Right cardiac atrium (tissue), 5 donors: ENCODE results near the gene CABLES2. TPM values are rescaled to one million over a fixed set of nuclear protein-coding genes. Genes with fewer than 3 reads are reported as not detected.
A peak's percentile ranks its signal among the peaks of the same experiment; 100 is the strongest.

Experiments used
- ATAC-seq, 2 donors: fragments of 200-7000 bp; cut with Tn5 transposase; one replicate each; pipeline versions ENCODE4 v1.8.0 to v1.9.1; 2020; ENCODE audit warnings: moderate library complexity in 2 of 2, mild to moderate bottlenecking in 1 of 2
- DNase-seq, 3 donors: peaks; one replicate each; pipeline ENCODE4 v3.0.0-alpha.2; 2020
- H3K27ac ChIP-seq: one replicate; pipeline ENCODE4 v1.5.1; 2013; ENCODE audit warnings: mild to moderate bottlenecking, low read length, control low read depth, moderate library complexity
- H3K27me3 ChIP-seq: one replicate; pipeline ENCODE4 v1.6.1; 2013; ENCODE audit not compliant: control insufficient read depth, insufficient read depth
- H3K4me1 ChIP-seq: one replicate; pipeline ENCODE4 v1.6.1; 2013; ENCODE audit warnings: low read length; ENCODE audit not compliant: control insufficient read depth, insufficient read depth
- H3K4me3 ChIP-seq: one replicate; pipeline ENCODE4 v1.5.1; 2013; ENCODE audit warnings: low read length, control low read depth
- H3K9me3 ChIP-seq: one replicate; pipeline ENCODE4 v1.6.1; 2013; ENCODE audit warnings: low read length; ENCODE audit not compliant: control insufficient read depth
- WGBS: extraction: QIAGEN DNeasy Blood & Tissue Kit; methylation state at CpG from one replicate; pipeline ENCODE4 v1.1.7; 2013; 5-methylcytosine and 5-hydroxymethylcytosine counted together
- intact Hi-C, 4 donors: fragments of 100-400 bp; cut with DNase I; formaldehyde crosslinking; loops; one replicate each; pipeline versions ENCODE4 v1.11.0 to v1.14.0; 2022 to 2023
- polyA plus RNA-seq: library from polyadenylated mRNA; stranded (reverse); fragments of 200-250 nt; gene quantifications from one replicate; pipeline ENCODE4 v1.2.3, GENCODE V29; 2013
- total RNA-seq, 4 donors: library from RNA; stranded (reverse); fragmentation: NEBNext Ultra II Directional; extraction: Animal tissue kit (Norgen Biotek cat#: 25700); gene quantifications; one replicate each; pipeline ENCODE4 v1.2.1, GENCODE V29; 2021
- donor health status: healthy with polysubstance abuse.
- donor health status: DM: no; HTN: yes; CAD: no.
- donor health status: DM: no; HTN: no; CAD: no.
- donor health status: DM: no; HTN: yes; CAD: no; lungs with severe emphysema.
- donor health status: DM: yes; HTN: yes; CAD: no.

The CABLES2 gene
- total and polyA plus RNA-seq, 5 donors: 10.9 to 29.4 (median 14.9) TPM

- Histone ChIP-seq H3K4me1 (peaks cover 23% of the 10 kb centered on the region), H3K27me3 (no peaks in the 10 kb centered on the region), H3K9me3 (no peaks in the 10 kb centered on the region), H3K27ac (peak overlapping the region; percentile 22), H3K4me3 (no peak overlapping the region)
- ATAC-seq (no peak), DNase-seq (peak; percentile 48 to 77 (median 75))
- WGBS: 68% methylated on average over 34 of the region's 34 CpGs
- intact Hi-C loops: no loop called here
Observed at GRCh38 chr20:62361799-62362589, 45.1 kb downstream of the CABLES2 start.

- Histone ChIP-seq H3K27me3 (no peaks in the 10 kb centered on the region), H3K9me3 (no peaks in the 10 kb centered on the region), H3K4me1 (peaks cover 24% of the 10 kb centered on the region), H3K4me3 (no peak overlapping the region), H3K27ac (peak overlapping the region; percentile 23)
- peak; percentile 64 to 82 (median 79) for DNase-seq
- 44% methylated on average over 25 of the region's 25 CpGs for WGBS
- ATAC-seq: no peak
- intact Hi-C loops: no loop called here
Observed at GRCh38 chr20:62360854-62361798, 46.0 kb downstream of the CABLES2 start.

DNA sequence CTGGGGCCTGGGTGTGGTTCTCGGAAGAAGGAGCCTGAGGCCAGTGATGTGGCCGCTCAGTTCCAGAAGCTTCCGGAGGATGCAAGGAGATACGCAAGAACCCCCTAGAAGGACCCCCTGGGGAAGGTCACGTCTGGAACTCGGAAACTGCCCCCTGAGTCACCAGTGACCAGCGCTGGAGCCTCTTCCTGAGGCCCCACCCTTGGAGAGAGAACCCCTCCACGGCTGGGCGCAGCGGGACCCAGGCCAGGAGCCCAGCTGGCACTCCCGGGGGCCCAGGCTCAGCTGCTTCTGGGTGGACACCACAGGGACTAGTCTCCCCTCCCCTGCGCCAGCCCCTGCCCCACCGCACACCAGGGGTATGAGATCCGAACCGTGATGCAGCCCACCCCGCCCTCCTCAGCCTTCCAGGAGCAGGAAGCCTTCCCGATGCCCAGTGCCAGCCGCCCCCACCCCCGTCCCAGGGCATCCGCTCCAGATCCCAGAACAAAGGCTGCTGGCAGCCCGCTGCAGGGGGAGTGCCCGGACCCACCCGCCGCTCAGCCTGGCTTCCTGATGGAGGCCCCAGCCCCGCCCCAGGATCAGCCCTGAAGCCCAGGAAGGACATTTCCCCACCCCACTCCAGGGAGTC is 47.5 kb downstream of the CABLES2 start:
- peak overlapping the region; percentile 82 for H3K27ac ChIP-seq
- intact Hi-C loops: no loop called here
- WGBS: 46% methylated on average over 25 of the region's 25 CpGs
- peaks cover 30% of the 10 kb centered on the region for H3K4me1 ChIP-seq
- no peak overlapping the region for H3K4me3 ChIP-seq
- DNase-seq (peak; percentile 80 to 85 (median 81)), ATAC-seq (peak; percentile 18 to 59)
- no peaks in the 10 kb centered on the region for H3K27me3 ChIP-seq
- no peaks in the 10 kb centered on the region for H3K9me3 ChIP-seq

DNA sequence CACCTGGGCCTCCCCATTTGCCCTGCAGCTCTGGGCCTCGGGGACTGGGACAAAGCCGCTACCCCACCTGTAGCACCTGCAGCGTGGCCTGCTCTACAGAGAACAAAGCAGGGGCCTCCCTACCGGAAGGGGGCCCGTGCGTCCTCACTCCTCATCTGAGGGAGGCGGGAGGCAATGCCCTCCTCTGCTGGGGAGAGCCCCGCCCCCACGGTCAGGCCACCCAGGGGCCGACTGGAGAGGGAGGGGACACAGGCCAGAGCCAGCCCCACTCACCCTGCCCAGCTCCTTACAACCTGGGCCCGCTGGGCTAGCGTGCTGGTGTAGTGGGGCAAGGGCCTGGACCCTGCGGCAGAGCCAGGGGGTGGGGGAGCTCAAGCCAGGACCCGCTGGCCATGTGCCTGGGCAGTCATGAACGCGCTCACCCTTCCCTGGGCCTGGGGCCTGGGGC is 48.0 kb downstream of the CABLES2 start:
- H3K4me3 ChIP-seq: no peak overlapping the region
- ATAC-seq: no peak
- peaks cover 30% of the 10 kb centered on the region for H3K4me1 ChIP-seq
- no peak for DNase-seq
- no peaks in the 10 kb centered on the region for H3K9me3 ChIP-seq
- peak overlapping the region; percentile 82 for H3K27ac ChIP-seq
- intact Hi-C loops: no loop called here
- no peaks in the 10 kb centered on the region for H3K27me3 ChIP-seq
- 54% methylated on average over 16 of the region's 16 CpGs for WGBS

GRCh38 chr20:62358171-62359042 is 48.7 kb downstream of the CABLES2 start:
- DNase-seq (peak; percentile 59 to 78 (median 76)), ATAC-seq (peak in 1 of 2 donors; percentile 1)
- intact Hi-C loops: no loop called here
- Histone ChIP-seq H3K9me3 (no peaks in the 10 kb centered on the region), H3K27me3 (no peaks in the 10 kb centered on the region), H3K27ac (peak overlapping the region; percentile 82), H3K4me3 (no peak overlapping the region), H3K4me1 (peaks cover 27% of the 10 kb centered on the region)
- WGBS: 56% methylated on average over 24 of the region's 24 CpGs

- Histone ChIP-seq H3K27me3 (no peaks in the 10 kb centered on the region), H3K4me1 (peaks cover 23% of the 10 kb centered on the region), H3K27ac (peak overlapping the region; percentile 82), H3K4me3 (no peak overlapping the region), H3K9me3 (no peaks in the 10 kb centered on the region)
- 38% methylated on average over 7 of the region's 7 CpGs for WGBS
- peak in 2 of 3 donors; percentile 27 to 64 for DNase-seq
- intact Hi-C loops: no loop called here
- ATAC-seq: no peak
Observed at GRCh38 chr20:62357681-62358080, 49.4 kb downstream of the CABLES2 start.

- DNase-seq: peak; percentile 87 to 91 (median 88)
- H3K4me1 ChIP-seq: peaks cover 20% of the 10 kb centered on the region
- ATAC-seq: peak; percentile 27 to 65
- intact Hi-C loops: no loop called here
- no peaks in the 10 kb centered on the region for H3K9me3 ChIP-seq
- peak overlapping the region; percentile 82 for H3K27ac ChIP-seq
- no peak overlapping the region for H3K4me3 ChIP-seq
- H3K27me3 ChIP-seq: no peaks in the 10 kb centered on the region
- WGBS: 10% methylated on average over 25 of the region's 25 CpGs
Observed at GRCh38 chr20:62357187-62357667, 49.9 kb downstream of the CABLES2 start.

GRCh38 chr20:62356589-62357186 is 50.4 kb downstream of the CABLES2 start:
- Histone ChIP-seq H3K27ac (peak overlapping the region; percentile 82), H3K9me3 (no peaks in the 10 kb centered on the region), H3K4me1 (peaks cover 18% of the 10 kb centered on the region), H3K4me3 (no peak overlapping the region), H3K27me3 (no peaks in the 10 kb centered on the region)
- ATAC-seq (peak in 1 of 2 donors; percentile 11), DNase-seq (peak in 1 of 3 donors; percentile 47)
- intact Hi-C loops: no loop called here
- WGBS: 35% methylated on average over 17 of the region's 17 CpGs

DNA sequence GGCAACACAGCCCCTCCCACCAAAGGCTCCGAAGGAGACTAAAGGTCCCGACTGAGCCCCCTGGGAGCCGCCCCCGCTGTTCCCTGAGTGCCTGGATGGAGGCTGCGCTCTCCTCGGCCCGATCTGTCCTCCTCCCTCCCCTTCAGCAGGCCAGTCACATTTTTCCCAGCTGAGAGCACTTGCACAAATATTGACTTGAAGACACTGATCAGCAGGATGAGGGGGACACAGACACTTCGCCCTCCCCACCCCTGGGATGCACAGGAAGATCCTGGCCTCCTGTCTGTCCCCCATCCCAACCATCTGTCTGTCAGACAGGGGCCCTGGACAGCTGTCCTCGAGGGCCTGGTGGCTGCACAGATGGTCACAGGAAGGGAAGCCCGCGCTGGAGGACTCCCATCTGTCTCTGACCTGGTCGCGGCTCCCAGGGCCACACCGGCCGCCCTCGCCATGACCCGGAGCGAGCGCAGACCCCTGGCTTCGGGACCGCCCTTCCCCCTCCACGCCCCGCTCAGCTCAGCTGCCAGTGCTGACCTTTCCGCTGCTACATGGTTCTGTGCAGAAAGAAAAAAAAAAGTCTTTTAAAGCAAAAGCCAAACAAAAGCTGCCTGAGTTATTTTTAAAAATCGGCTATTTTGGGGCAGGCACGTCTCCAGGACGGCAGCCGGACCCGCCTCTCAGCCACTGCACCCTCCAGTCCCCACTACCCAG is 51.1 kb downstream of the CABLES2 start:
- peak; percentile 70 to 88 (median 81) for DNase-seq
- ATAC-seq: peak; percentile 3 to 38
- Histone ChIP-seq H3K4me1 (peaks cover 18% of the 10 kb centered on the region), H3K27ac (peak overlapping the region; percentile 82), H3K9me3 (no peaks in the 10 kb centered on the region), H3K4me3 (no peak overlapping the region), H3K27me3 (no peaks in the 10 kb centered on the region)
- intact Hi-C loops: no loop called here
- WGBS: 14% methylated on average over 29 of the region's 29 CpGs
